ENCODE measurements around the gene FAM209A.
"Not testable (repeated sequence)": the region's sequence is repeated elsewhere in the genome, so short reads cannot be mapped to it uniquely, and the experiment has no call there.

Gene FAM209A

DNA sequence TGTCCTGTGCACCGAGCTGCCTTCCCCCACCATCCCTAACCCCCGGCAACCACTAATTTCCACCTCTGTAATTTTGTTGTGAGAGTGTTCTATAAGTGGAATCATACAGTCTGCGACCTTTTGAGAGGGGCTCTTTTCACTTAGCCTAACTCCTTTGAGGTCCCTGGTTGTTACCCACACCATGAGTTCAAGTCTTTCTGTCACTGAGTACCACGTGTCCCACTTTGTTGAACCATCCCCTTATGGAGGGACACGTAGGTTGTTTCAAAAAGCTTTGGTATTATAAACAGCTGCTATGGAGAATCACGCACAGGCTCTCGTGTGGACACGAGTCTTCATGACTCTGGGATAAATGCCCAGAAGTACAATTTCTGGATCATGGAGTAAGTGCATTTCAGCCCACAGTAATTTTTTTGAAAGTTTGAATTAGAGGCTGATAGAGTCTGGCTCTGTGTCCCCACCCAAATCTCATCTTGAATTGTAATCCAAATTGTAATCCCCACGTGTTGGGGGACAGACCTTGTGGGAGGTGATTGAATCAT, 18.0 kb downstream of the FAM209A start:
- DNase-seq = no peak

DNA sequence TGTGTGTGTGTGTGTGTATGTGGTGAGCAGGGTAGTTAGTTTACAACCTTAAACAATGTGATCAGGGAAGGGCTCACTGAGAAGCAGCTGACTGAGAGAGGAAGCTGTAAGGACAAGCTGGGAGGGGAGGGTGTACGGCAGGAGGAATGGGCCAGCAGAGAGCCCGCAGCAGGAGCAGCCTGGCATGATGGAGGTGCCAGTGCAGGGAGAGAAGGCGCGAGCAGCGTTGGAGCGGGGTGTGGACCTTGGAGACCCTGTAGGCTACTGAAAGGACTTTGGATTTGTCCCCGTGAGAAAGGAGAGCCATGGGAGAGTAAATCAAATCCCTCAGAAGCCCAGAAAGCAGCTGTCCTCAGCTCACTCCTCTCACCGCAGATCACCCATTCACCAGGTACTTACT, 27.0 kb downstream of the FAM209A start:
- DNase-seq = no peak

DNA sequence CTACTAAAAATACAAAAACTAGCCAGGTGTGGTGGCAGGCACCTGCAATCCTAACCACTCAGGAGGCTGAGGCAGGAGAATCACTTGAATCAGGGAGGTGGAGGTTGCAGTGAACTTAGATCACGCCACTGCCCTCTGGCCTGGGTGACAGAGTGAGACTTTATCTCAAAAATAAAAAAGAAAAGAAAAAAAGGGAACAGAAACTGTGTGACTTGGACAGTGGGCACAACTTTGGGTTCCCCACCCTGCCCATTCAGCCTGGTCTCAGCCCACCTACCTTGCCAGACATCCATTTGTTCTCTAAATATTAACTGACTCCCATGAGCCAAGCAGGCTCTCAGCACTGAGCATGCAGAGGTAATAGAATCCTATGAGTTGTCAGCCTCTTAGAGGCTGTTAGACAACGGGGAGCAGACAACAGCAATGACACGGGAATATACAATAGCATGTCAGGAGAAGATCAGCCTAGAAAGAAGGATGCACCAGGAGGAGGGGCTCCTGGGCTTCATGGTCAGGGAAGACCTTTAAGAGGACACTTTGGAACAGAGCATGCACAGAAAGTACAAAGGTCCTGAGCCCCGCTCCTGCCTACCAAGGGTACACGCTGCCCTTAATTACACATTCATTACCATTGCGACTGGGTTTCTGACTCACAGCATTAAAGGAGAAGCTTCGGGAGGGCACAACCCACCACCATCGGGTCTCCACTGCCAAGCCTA, 28.5 kb downstream of the FAM209A start:
- DNase-seq = no peak

DNA sequence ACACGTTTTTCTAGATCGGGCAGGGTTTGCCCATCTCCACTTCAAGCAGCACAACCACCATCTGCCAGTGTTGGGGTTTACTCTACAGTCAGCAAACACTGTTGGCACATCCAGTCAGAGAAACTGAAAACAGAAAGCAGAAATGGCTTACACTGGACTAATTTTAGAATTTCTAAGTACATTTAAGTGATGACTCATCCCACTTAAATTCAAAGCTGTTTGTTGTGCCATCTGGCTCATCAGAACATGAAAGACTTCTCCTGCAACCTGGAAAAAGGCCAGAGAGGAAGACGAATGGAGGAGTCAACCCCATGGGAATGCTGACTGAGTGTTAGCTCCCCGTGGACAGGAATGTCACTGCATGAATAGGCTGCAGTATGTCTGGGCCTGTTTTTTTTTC, 30.3 kb downstream of the FAM209A start:
- DNase-seq = peak; percentile 45

DNA sequence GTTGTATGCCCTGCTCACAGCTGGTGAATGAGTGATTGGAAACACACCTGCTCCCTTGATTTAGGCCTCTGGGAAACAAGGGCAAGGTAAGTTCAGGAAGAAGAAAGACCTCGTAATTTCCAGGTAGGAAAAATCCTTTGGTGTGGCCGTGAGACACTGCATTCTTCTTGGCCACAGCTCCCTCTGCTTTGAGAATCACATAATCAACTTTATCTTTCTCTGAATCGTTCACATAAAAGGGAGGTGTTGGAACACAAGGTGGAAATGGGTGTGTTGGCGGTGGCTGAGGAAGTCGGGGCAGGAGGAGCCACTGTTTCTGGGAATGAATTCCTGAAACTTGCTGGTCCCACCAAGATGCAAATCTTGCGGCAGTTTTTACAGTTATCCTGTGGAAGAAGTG, 34.4 kb downstream of the FAM209A start:
- DNase-seq = no peak

DNA sequence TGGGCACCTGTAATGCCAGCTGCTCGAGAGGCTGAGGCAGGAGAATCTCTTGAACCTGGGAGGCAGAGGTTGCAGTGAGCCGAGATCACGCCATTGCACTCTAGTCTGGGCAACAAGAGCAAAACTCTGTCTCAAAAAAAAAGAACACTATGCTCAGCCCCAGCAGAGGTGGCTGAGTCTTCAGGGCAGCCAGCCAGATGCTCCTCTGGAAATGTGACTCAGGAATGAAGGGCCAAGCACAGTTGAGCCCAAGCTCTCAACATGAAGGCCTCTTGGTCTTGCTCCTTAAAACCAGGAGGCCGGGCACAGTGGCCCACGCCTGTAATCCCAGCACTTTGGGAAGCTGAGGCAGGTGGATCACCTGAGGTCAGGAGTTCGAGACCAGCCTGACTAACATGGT, 40.0 kb downstream of the FAM209A start:
- DNase-seq = not testable (repeated sequence)

DNA sequence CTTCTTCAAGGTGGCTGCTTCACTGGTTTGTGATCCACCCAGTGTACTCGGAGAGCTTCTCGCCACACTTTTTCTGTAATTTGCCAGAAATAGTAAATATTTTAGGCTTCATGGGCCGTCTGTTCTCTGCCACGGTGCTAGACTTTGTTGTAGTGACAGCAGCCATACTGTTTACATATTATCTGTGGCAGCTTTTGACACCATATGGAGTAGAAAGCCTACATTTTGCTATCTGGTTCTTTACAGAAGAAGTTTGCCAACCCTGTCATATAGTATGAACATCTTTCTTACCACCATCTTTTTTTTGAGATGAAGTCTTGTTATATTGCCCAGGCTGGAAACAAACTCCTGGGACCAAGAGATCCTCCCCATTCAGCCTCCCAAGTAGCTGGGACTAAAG, 41.0 kb downstream of the FAM209A start:
- DNase-seq = no peak

DNA sequence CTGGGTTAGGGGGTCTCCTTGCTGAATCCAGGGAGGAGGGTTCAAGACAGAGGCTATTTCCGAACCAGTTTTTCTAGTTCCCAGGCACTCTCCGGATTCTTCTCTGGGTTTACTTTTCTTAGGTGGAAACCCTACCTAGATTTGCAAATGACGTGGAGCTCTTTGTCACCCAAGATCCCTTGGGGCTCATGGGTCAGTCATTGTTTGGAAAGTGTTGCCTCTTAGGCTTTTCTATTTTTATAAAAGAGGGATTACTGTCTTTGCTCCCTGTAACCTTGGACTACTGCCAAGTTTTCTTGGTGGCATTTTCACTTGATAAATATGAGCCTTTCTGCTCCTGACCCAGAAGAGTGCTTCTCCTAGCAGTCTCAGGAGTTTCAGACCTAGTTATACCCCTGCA, 42.1 kb downstream of the FAM209A start:
- DNase-seq = peak; percentile 3

DNA sequence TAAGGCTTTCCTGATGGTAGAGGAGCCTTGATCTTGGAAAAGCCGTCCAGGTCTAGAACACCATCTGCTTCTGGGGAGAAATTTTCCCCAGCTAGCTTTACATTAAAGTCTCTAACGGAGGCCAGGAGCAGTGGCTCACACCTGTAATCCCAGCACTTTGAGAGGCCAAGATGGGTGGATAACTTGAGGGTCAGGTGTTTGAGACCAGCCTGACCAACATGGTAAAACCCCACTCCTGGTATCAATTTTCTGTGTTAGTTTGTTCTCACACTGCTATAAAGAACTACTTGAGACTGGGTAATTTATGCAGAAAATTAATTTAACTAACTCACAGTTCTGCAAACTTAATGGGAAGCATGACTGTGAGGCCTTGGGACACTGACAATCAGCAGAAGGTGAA, 46.3 kb downstream of the FAM209A start:
- DNase-seq = no peak

DNA sequence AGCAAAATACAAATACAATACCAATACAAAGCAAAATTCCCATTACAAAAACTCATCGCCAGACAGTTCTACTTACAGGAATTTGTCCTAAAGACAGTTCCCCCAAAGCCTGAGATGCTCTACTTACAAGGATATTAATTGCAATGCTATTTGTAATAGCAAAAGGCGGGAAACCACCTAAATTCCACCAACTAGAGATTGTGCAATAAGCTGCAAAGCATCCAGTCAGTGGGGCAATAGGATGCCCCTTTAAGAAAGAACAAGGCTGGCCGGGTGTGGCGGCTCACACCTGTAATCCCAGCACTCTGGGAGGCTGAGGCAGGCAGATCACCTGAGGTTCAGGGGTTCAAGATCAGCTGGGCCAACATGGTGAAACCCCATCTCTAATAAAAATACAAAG, 47.6 kb downstream of the FAM209A start:
- DNase-seq = no peak

DNA sequence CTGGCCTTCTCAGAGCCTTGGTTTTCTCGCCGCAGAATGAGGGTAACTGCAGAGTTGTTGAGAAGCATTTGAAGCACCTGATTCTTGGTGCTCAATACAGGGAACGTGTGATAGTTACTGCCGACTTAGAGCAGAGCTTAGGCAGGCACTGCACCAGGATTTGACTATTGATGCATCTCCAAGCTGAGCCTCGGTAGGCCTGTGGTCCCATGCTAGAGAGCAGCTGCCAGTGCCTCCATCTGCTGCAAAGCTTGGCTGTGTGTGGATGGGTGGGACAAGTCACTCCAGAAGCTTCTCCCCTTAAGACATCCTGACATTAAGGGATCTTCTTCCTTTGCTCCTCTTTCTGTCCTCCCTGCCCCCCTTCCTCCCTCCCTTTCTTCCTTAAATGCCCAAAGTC, 49.4 kb downstream of the FAM209A start:
- DNase-seq = no peak

DNA sequence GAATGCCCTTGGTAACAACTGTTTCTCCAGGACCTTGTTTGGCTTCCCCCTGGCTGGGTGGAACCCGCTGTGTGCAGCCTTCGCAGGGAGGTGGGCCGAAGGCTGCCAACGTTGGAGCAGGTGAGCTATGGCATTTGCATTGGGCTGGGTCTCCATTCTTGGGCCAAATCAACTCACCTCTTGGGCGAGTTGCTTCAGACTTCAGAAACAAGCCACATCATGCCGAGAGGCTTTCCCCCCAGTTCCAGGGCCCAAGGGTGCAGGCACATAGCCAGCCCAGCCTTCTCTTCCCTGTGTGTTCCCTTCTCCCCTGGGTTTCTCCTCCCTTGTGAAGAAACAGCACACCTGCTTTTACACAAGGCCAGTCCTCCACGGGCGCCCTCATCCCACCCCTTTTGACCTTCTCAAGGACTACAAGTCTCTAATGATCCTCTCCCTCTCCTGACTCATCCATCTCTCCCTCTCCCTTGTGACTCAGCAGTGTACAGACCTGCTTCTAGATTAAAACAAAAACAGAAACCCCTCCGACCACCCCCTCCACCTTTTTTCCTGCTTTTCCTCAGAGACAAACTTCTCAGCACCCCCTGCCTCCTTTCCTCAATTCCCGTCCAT, 50.1 kb downstream of the FAM209A start:
- no peak for DNase-seq

DNA sequence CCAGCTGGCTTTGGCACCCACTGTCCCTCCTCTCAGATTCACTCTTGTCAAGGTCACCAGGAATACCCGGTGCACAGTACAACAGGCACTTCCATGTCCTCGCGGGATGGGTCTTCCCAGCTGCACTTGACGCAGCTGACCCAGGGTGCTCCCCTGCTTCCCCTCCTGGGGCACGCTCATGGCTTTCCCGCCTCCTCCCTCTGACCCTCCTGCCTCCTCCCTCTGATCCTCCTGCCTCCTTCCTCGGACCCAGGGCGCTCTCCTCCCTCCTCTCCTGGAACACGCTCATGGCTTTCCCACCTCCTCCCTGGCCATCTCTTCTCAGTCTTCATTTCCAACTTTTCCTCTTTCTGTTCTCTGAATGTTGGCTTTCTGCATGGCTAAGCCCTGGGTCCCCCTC, 50.6 kb downstream of the FAM209A start:
- DNase-seq = no peak

Measured in NCI-H1105 treated with DMSO at 0.1 percent for 48 hours (cell line).